ENCODE measurements around the gene HSD11B1.

Gene HSD11B1

DNA sequence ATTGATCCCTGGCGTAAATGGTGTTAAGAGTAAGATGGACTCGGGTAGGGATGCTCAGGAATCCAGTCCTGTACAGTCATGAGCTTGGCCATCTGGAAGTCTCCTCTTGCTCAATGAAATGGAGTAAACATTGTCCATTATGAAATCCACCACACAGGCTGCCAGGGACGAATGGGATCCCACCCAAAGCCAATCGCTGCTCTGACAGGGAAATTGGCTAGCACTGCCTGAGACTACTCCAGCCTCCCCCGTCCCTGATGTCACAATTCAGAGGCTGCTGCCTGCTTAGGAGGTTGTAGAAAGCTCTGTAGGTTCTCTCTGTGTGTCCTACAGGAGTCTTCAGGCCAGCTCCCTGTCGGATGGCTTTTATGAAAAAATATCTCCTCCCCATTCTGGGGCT, at the start of gene HSD11B1:
TSS of gene HSD11B1 (plus strand) at position 263 of the 400 bp plus-strand sequence. CDS start at position 360, 97 bp downstream.
- peak; percentile 53 for DNase-seq (ENCODE audit: low read depth)

DNA sequence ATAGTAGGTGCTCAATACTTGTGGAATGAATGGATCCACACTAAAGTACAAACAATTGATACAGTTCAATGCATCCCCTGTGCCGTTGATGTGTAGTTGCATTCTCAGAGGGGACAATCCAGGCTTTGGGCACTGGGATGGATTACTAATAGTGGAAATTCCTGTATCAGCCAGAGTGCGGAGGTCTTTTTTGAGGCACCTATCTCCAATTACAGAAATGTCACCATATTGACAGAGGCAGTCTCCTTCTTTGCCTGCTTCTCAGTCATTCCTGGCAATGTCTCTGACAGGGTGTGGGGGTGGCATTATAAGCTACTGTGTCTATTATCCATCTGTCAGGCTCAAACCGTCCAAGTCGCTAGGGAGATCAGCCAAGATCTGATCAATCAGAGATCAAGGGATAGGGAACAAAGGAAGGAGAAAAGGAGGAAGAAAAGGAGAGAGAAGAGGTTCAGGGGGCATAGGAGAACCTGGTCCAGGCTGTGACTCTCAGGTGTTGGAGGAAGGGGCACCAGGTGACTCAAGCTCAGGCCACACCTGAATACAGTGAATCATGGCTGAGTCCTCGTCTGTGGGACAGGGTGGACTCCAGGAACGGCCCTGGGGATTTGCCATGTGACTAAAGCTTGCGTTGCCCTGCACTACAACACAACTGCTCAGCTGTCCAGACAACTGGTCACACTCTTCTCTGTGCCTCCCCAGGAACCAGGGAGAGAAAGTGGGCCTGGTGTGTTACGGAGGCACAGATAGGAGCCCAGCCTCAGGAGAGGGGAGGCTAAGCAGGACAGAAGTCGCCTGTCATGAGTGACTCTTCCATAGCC, 49.0 kb upstream of the HSD11B1 start:
- no peak for DNase-seq (ENCODE audit: low read depth)

DNA sequence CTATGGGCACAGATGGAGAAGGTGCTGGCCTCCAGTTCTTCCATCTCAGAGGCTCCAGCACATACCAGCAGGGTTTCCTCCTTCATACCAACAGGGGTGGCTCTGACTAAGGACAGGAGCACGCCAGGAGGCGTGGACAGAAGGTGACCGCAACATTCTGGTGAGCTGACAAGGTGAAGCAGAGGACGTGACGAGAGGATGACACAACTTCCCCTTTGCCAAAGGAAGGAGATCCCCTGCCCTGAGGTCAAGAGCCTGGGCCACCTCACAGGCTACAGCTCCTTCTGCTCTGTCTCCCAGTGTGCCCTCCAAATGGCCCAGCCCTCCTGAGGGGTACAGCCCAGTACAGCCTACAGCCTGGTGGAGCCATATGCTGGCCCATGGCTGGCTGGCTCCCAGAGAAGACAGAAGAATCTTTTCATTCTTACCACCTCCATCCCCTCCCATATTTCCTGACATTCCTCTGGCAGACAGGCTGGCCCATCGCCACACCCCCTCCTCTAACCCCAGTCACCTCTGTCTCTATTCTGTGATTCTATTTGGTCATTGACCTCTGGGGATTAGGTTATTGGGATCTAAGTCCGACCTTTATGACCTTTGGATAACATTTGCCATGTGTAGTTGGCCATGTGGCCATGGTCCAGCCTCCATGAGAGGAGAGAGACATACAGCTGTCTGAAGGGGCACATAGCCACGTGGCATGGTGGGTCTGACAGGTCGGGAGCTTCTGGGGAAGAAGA, 47.3 kb upstream of the HSD11B1 start:
- DNase-seq (ENCODE audit: low read depth) = no peak

DNA sequence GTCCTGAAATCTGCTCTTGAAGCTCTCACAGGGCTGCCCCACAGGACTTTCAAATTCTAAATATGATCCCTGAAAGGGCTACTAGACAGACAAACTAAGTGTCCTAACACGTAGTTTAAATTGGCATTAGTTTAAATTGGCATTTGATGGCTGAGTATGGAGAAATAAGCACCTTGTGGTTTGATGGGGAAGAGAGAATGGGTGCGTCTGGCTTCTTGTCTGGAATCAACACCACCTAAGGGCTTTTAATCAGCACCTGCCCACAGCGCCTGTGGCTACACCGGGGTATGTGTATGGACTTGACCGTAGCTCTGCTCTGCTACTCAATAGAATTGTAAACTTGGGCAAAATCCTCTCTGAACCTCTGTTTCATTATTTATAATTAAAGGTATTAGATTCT, 46.7 kb upstream of the HSD11B1 start:
- DNase-seq (ENCODE audit: low read depth) = no peak

DNA sequence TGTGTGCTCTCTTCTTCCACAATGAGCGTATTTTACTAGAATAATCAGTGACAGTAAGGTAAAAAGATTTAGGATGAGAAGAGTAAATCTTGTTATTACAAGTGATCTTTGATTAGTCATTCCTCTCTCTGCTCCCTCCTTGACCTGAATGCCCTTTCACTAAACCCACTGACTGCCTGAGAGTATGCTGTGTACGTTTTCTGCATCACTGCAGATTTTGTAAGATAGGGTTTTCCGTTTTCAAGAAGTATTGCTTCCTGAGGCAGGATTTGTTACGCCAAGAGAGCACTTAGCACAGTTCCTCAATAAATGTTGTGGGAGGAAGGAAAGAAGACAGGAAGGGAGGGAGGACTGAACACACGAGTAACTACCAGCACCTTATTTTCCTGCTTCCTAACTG, 44.7 kb upstream of the HSD11B1 start:
- no peak for DNase-seq (ENCODE audit: low read depth)

DNA sequence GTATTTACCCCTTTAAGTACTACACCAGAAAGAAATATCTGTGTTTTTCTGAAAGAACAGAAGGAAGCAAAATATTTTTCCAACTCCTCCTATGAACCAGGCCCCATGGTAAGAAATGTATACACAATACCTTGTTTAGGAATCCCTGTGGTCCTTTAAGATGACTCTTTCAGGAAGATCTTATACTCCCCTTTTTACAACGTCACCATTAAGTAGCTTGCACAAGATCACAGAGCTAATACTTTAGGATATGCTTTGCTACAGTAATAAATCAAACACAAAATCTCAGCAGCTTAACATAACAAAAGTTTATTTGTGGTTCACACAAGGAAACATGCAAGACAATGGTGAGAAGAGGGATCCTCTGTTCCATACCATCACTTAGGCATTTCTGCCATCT, 43.6 kb upstream of the HSD11B1 start:
- no peak for DNase-seq (ENCODE audit: low read depth)

DNA sequence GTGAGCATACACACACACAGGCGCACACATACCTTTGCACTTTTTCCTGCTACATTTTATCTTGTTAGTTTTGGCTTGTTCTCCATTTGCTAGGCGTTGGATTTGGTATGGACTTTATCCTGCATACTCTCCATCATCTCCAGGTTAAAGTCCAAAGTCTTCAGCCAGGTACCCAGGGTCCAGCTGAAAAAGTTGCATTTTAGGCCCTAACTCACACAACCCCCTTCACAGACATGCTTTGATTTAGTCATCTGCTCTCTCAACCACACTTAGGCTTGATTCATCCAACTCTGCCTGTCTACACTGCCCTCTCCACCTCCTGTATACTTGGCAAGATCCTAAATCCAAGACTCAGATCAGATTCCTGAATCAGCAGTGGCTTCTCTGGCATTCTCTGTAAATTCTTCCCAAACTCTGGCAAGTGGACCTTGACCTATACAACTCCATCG, 41.7 kb upstream of the HSD11B1 start:
- no peak for DNase-seq (ENCODE audit: low read depth)

DNA sequence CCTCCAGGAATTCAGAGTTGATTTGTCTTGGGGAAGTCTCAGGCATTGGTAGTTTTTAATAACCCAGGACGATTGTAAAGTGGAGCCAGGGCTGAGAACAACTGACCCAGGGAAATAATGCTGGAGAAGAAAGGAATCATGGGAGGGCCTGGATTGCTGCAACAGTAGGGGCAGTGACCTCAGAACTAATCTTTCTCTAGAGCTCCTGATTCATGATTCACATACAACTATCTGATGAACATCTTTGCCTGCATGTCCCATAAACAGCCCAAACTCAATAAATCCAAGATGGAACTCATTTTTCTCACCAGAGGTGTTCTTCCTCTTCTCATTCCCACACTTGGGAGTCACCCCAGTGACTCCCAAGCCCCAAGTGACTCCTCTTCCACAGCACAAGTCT, 37.5 kb upstream of the HSD11B1 start:
- DNase-seq (ENCODE audit: low read depth) = no peak

DNA sequence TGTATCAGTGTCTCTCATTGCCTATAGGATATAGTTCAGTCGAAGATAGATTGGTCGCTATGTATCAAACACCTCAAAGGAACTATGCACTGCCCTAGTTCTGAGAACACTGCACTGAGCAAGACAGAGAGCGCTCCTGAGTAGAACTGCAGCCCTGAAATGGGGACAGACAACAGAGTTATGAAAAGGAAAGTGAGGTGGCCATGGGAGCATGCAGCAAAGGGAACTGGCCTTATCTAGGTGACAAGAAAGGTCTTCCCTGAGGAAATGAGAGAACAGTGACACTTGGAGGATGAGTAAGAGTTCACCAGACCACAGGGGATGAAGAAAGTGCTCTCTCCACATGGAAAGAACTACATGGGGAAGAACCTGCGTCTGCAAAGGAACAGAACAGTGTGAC, 36.9 kb upstream of the HSD11B1 start:
- no peak for DNase-seq (ENCODE audit: low read depth)

DNA sequence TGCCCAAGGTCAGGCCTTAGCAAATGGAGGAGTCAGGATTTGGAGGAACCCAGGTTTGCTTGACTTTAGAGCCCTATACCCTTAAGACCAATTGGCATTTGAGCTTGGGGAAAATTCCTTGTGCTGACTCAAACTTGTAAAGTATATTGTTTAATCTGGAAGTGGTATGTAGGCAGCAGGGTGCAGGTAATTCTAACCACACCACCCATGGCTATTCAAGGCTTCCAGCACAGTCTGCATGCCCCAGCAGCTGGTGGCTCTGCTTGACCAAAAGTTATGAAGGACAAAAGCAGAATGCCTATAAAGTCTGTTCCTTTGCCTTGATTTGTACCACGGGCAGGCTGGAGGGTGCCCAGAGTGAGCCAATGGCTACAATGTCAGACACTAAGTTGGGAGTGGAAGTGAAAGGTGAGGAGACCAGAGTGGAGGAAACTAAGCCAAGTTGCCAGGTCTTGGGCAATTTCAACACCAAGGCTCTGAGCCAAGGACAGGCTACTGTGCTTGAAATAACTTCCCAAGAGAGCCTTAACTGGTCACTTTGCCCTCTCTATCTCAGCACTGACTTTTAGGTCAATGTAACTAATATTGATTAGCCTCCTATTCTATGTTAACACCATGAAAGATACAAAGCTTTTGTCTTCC, 34.1 kb upstream of the HSD11B1 start:
- DNase-seq (ENCODE audit: low read depth) = no peak

DNA sequence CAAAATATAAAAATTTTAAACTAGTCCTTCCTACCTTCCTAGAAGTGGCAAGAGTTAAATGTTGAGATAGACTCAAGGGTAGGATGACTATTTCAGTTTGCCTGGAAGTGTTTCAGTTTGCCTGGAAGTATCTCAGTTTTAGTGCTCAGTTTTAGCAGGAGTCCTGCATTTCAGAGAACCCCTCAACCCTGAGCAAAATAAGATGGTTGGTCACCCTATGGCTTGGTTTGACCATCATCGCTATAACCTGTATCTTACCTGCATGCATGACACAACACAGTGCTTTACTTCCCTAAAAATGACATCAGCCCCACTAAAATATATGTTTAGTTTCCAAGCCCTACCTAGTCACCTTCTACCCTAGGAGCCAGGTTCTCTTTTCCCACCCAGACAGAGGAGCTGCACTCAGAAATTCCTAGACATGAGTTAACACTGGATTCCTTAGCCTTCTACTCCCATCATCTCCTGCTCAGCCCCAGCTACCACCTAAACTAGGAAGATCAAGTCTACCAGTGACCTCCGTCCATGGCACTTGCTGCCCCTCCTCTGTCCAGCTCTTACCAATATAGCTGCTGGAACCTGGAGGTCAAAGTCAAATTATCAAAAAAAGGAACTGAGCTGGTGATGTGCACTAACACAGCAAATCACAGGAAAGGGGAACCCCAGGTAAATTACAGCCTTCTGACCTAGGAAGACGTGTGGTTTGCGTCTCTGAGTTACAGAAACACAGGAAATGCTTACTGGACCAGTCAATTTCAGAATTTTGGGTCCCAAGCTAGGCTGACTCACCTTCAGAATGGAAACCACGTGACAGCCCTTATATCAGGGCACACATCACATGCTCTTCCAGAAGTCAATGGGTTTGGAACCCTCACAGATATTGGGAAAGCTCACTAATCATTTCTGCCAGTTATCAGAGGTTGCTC, 31.7 kb upstream of the HSD11B1 start:
- no peak for DNase-seq (ENCODE audit: low read depth)

DNA sequence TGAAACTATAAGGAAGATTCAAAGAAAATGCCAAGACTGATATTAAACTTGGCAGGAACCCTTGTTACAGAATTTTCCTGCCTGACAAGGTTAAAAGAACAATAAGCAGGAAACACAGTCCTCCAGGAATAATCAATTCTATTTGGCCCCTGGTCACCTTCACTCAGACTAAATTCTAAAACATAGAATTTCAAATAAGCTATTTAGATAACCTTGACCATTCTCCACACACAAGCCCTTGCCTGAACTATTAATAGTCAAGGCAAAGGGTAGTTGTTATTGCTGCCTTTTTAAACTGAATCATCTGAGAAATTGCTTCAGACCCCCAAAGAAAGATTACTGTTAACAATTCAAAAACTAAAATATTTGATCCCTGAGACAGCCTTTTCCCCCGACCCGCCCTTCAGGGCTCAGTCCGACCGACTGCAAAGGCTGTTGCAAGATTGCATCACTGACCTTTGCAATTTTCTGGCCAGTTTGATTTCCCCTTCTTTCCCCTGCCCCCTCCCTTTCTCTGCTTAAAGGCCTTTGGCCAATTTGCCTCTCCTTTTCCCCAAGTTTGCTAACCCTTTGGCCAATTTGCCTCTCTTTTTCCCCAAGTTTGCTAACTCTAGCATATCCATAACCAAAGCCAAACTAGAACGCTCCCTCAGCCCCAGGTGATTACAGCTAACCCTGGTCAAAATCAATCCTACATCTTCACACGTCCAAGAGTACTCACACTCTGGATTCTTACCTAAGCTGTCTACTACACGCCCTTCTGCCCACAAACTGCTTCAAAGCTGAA, 30.8 kb upstream of the HSD11B1 start:
- DNase-seq (ENCODE audit: low read depth) = peak; percentile 53

DNA sequence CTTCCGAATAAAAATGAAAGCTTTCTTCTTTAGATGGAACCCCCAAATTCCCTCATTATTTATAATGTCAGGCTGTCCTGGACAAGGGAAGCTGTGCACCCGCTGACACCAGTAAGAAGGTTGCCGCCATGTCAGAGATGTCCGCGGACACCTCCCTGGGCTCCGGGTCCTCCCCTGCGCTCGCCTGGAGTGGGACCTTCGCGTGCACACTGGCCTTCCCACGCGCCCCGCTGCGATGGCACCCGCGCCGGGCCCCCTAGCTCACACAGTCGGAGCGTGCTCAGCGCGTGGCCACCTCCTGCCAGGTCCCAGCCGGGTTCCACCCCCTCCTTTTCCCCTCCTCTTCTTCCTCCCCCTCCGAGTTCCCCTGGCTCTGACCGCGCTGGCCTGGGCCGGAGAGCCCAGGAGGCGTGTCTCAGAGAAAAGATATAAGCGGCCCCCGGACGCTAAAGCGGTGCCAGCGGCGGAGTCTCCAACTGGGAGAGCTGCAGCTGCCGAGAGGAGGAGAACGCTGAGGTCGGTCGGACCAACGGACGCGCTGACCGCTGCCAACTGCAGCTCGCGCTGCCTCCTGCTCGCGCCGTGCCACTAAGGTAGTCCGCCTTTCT, 29.6 kb upstream of the HSD11B1 start, which contains the start of gene G0S2:
TSS of gene G0S2 (plus strand) at position 456 of the 608 bp plus-strand sequence. CDS start 273 bp downstream, outside the sequence.
- DNase-seq (ENCODE audit: low read depth) = peak; percentile 49

DNA sequence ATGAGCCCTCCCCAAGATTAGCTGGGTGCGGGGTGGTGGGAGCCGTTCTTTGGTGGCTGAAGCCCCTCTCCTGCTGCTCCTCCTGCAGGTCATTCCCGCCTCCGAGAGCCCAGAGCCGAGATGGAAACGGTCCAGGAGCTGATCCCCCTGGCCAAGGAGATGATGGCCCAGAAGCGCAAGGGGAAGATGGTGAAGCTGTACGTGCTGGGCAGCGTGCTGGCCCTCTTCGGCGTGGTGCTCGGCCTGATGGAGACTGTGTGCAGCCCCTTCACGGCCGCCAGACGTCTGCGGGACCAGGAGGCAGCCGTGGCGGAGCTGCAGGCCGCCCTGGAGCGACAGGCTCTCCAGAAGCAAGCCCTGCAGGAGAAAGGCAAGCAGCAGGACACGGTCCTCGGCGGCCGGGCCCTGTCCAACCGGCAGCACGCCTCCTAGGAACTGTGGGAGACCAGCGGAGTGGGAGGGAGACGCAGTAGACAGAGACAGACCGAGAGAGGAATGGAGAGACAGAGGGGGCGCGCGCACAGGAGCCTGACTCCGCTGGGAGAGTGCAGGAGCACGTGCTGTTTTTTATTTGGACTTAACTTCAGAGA, 29.0 kb upstream of the HSD11B1 start:
- DNase-seq (ENCODE audit: low read depth) = no peak

DNA sequence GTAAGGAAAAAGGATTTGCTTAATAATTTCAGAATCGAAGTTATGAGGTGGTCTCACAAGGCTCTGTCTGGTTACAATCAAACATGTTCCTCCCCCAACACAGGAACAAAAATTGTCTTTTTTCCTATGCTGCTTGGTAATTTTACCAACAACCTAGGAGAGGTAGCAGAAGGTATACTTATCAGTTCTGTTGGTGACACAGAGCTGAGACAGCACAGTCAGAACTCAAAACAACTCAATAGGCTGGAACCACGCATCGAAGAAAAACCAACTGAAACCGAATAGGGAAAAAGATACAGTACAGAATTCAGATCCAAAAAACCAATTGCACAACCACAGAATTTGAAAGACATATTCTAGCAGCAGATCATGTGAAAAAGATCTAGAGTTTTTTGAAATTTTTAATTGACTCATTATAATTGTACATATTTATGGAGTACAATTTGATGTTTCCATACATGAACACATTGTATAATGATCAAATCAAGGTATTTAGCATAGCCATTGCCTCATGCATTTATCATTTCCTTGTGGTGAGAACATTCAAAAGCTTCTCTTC, 25.6 kb upstream of the HSD11B1 start:
- no peak for DNase-seq (ENCODE audit: low read depth)

DNA sequence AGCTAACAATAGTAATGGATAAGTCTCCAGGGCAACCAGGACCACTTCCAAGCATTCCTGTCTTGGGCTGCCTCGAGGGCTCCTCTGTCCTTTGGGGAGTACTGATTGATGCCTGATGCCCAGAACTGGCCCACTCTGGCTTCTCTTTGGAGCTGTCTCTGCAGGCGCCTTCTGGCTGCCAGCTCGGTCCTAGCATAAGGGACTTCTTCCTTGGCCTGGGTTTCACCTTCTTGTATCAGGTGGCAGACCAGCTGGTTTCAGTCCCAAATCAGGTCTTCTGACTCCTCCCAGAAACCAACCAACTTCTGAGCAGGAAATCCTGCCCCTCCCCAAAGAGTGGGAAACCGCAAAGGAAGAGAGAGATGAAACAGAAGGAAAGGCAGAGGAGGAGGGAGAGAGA, 18.8 kb upstream of the HSD11B1 start:
- DNase-seq (ENCODE audit: low read depth) = no peak

DNA sequence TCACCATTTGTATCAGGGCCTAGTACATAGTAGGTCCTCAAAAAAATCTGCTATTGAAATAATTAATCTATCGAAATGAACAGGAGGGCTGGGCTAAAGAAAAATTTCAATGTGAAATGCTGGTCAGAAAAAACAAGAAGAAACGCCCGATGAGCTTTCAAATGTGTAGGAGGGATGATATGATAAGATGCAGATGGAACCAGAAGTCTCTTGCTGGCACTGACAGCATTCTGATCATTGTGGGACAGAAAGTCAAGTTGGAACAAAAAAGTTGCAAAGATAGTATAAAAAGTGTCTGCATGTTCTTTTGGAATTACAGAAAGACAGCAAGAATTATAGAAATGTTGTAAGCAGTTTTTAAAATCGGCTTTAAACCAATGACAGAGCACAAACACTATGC, 18.3 kb upstream of the HSD11B1 start:
- DNase-seq (ENCODE audit: low read depth) = no peak

DNA sequence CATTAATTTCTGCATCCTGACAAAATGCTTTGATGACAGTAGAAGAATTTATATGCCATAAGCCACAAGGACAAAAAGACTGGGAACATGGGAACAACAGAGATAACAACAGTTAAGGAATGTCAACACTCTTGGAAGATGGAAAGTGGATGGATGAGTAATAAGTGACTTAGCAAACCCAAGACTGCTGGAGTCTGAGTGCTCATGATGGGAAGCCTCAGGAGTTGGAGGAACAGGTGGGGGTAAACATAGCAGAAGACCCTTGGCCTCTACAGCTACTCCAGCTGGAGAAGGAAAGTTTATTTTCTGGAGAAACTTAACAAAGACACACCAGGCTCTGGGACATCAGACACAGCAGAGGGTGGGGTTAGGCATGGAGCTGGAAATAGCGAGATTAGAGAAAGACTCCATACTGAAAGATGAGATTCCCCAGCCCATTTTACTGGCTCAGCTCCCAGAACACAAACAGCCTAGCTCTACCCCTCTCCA, 15.9 kb upstream of the HSD11B1 start:
- no peak for DNase-seq (ENCODE audit: low read depth)

DNA sequence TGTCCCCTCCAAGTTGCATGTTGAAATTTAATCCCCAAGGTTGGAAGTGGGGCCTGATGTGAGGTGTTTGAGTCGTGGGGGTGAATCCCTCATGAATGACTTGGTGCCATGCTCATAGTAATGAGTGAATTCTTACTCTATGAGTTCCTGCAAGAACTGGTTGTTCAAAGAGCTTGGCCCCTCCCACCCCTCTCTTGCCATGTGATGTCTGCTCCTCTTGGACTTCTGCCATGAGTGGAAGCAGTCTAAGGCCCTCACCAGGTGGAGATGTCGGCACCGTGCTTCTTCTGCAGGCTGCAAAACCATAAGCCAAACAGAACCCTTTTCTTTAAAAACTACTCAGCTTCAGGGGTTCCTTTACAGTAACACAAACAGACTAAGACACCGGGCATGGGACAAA, 15.2 kb upstream of the HSD11B1 start:
- no peak for DNase-seq (ENCODE audit: low read depth)

DNA sequence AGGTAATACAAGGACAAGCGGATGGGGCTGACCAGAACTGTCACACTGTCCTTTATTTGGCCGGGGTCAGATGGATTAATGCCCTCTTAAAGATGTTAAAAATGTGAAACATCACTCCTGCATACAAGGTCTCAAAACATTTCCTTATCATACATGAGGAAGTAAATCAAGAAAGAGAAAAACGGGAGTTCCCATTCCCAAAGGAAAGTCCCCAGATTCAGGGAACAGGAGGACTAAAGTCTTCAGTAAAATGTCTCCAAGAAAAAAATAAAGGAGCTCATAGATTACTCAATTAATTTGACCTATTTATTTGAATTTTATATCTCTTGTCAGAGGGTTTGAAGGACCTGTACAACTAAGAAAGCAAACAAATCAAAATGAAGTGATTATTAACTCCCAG, 13.4 kb upstream of the HSD11B1 start:
- no peak for DNase-seq (ENCODE audit: low read depth)
